Renal cortex interstitium (tissue), 15 donors: ENCODE data around the gene EAPP. TPM values are rescaled to one million over a fixed set of nuclear protein-coding genes. Genes with fewer than 3 reads are reported as not detected.
"Not testable (repeated sequence)": the region's sequence is repeated elsewhere in the genome, so short reads cannot be mapped to it uniquely, and the experiment has no call there.

ENCODE experiments used
- DNase-seq, 11 donors: peaks; one replicate each; pipeline ENCODE4 v3.0.0-alpha.2; 2013; ENCODE audit warnings: low read depth in 9 of 11, low spot score in 4 of 11; ENCODE audit errors: extremely low read depth in 1 of 11
- long read RNA-seq, 16 experiments: transcript quantifications; one replicate each; lab custom pipeline, GENCODE V29; 2026
- polyA plus RNA-seq, 3 donors: library from polyadenylated mRNA; unstranded; fragments of 120-200 nt; gene quantifications; one replicate each; pipeline ENCODE4 v1.2.1, GENCODE V29; 2013; ENCODE audit not compliant: insufficient read length in 3 of 3

The EAPP gene, protein sequence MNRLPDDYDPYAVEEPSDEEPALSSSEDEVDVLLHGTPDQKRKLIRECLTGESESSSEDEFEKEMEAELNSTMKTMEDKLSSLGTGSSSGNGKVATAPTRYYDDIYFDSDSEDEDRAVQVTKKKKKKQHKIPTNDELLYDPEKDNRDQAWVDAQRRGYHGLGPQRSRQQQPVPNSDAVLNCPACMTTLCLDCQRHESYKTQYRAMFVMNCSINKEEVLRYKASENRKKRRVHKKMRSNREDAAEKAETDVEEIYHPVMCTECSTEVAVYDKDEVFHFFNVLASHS
- 10 to 100 TPM; 62.9 to 89.6 (median 66.3) TPM for polyA plus RNA-seq
- long read RNA-seq, donor 1, transcript EAPP-201 (6 exons, 1,321 nt), result major isoform, 16 of 27 reads
- long read RNA-seq, donor 1, partial matches to known transcripts, result 8 of 27 reads
- long read RNA-seq, donor 1, other reads (novel, unspliced or antisense), result 0 of 27 reads
- long read RNA-seq, donor 2, transcript EAPP-201 (6 exons, 1,321 nt), result major isoform, 13 of 30 reads
- long read RNA-seq, donor 2, partial matches to known transcripts, result 13 of 30 reads
- long read RNA-seq, donor 2, other reads (novel, unspliced or antisense), result 0 of 30 reads
- long read RNA-seq, donor 3, transcript EAPP-201 (6 exons, 1,321 nt), result major isoform, 35 of 49 reads
- long read RNA-seq, donor 3, partial matches to known transcripts, result 12 of 49 reads
- long read RNA-seq, donor 3, other reads (novel, unspliced or antisense), result 0 of 49 reads
- long read RNA-seq, donor 4, transcript EAPP-201 (6 exons, 1,321 nt), result major isoform, 23 of 29 reads
- long read RNA-seq, donor 4, partial matches to known transcripts, result 5 of 29 reads
- long read RNA-seq, donor 4, other reads (novel, unspliced or antisense), result 0 of 29 reads
- long read RNA-seq, donor 5, result 0 reads
- long read RNA-seq, donor 6, transcript EAPP-201 (6 exons, 1,321 nt), result major isoform, 20 of 35 reads
- long read RNA-seq, donor 6, partial matches to known transcripts, result 11 of 35 reads
- long read RNA-seq, donor 6, other reads (novel, unspliced or antisense), result 0 of 35 reads
- long read RNA-seq, donor 7, transcript EAPP-201 (6 exons, 1,321 nt), result major isoform, 35 of 52 reads
- long read RNA-seq, donor 7, partial matches to known transcripts, result 11 of 52 reads
- long read RNA-seq, donor 7, other reads (novel, unspliced or antisense), result 0 of 52 reads
- long read RNA-seq, donor 8, result 0 reads
- long read RNA-seq, donor 9, transcript EAPP-201 (6 exons, 1,321 nt), result major isoform, 22 of 27 reads
- long read RNA-seq, donor 9, partial matches to known transcripts, result 0 of 27 reads
- long read RNA-seq, donor 9, other reads (novel, unspliced or antisense), result 0 of 27 reads
- long read RNA-seq, donor 10, transcript EAPP-201 (6 exons, 1,321 nt), result major isoform, 21 of 30 reads
- long read RNA-seq, donor 10, partial matches to known transcripts, result 7 of 30 reads
- long read RNA-seq, donor 10, other reads (novel, unspliced or antisense), result 0 of 30 reads
- long read RNA-seq, donor 11, transcript EAPP-201 (6 exons, 1,321 nt), result major isoform, 10 of 12 reads
- long read RNA-seq, donor 11, partial matches to known transcripts, result 0 of 12 reads
- long read RNA-seq, donor 11, other reads (novel, unspliced or antisense), result 0 of 12 reads
- long read RNA-seq, donor 12, transcript EAPP-201 (6 exons, 1,321 nt), result major isoform, 11 of 12 reads
- long read RNA-seq, donor 12, partial matches to known transcripts, result 0 of 12 reads
- long read RNA-seq, donor 12, other reads (novel, unspliced or antisense), result 0 of 12 reads
- long read RNA-seq, donor 13, result 0 reads
- long read RNA-seq, donor 14, transcript EAPP-201 (6 exons, 1,321 nt), result major isoform, 20 of 22 reads
- long read RNA-seq, donor 14, partial matches to known transcripts, result 0 of 22 reads
- long read RNA-seq, donor 14, other reads (novel, unspliced or antisense), result 0 of 22 reads
- long read RNA-seq, donor 15, transcript EAPP-201 (6 exons, 1,321 nt), result major isoform, 13 of 14 reads
- long read RNA-seq, donor 15, partial matches to known transcripts, result 0 of 14 reads
- long read RNA-seq, donor 15, other reads (novel, unspliced or antisense), result 0 of 14 reads
- long read RNA-seq, donor 16, transcript EAPP-201 (6 exons, 1,321 nt), result major isoform, 58 of 95 reads
- long read RNA-seq, donor 16, partial matches to known transcripts, result 22 of 95 reads
- long read RNA-seq, donor 16, other reads (novel, unspliced or antisense), result 9 of 95 reads

DNA sequence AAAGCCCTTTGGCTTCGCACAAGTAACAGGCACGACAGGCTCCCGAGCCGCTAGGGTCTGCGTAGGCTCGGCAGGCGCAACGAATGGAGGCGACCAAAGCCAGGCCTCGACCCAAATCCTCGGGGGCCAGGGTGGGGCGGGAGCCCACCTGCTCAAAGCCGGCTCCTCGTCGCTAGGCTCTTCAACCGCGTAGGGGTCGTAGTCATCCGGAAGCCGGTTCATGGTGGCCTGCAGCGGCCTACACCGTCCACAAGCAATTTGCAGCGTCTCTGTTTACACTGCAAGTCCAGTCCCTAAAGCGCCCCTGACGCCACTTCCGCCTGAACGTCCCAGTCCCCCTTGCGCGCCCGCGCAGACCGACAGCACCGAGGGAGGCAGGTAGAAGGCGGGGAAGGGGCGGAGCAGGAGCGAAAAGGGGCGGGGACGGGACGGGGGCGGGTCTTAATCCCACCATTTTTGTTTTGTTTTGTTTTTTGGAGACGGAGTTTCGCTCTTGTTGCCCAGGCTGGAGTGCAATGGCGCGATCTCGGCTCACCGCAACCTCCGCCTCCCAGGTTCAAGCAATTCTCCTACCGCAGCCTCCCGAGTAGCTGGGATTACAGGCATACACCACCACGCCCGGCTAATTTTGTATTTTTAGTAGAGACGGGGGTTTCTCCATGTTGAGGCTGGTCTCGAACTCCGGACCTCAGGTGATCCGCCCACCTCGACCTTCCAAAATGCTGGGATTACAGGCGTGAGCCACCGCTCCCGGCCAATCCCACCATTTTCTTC lies at the start of gene EAPP:
Gene EAPP, minus strand, starts transcription at position 295 of the 774 bp plus-strand sequence. Its CDS starts 73 bp downstream, at position 222.
- peak; percentile 86 to 97 (median 94) for DNase-seq

DNA sequence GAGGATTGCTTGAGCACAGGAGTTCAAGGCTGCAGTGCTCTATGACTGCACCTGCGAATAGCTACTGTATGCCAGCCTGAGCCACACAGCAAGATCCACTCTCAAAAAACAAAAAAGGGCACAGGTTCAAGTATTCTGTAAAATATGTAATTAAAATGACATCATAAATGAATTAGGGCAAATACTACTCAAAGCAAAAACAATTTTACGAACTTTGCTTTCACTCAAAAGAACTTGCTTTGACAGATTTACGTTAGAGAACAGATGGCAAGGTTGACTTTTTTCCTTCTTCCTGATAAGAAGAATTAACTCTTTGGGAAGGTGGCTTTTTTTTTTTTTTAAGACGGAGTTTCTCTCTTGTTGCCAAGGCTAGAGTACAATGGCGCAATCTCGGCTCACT lies 44.0 kb upstream of the EAPP start:
- no peak for DNase-seq

DNA sequence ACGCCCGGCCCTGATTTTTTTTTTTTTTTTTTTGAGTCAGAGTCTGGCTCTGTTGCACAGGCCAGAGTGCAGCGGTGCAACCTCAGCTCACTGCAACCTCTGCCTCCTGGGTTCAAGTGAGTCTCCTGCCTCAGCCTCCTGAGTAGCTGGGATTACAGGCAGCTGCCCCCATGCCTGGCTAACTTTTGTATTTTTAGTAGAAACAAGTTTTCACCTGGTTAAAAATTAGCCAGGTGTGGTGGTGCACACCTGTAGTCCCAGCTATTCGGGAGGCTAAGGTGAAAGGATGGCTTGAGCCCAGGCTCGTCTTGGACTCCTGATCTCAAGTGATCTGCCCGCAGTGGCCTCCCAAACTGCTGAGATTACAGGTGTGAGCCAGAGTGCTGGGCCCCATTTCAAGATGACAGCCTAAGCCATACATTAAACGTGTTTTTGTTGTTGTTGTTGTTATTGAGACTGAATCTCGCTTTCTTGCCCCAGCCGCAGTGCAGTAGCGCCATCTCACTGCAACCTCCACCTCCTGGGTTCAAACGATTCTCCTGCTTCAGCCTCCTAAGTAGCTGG lies 42.7 kb upstream of the EAPP start:
- DNase-seq, result no peak

DNA sequence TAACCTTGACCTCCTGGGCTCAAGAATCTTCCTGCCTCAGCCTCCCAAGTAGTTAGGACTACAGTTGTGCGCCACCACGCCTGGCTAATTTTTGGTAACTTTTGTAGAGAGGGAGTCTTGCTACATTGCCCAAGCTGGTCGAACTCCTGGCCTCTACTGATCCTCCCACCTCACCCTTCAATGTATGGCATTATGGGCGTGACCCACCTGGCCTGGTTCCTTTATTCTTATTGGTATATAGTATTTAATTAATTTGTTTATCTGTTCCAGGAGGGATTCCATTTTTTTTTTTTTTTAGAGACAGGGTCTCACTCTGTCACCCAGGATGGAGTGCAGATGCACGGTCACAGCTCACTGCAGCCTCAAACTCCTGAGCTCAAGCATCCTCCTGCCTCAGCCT lies 40.9 kb upstream of the EAPP start:
- no peak for DNase-seq

DNA sequence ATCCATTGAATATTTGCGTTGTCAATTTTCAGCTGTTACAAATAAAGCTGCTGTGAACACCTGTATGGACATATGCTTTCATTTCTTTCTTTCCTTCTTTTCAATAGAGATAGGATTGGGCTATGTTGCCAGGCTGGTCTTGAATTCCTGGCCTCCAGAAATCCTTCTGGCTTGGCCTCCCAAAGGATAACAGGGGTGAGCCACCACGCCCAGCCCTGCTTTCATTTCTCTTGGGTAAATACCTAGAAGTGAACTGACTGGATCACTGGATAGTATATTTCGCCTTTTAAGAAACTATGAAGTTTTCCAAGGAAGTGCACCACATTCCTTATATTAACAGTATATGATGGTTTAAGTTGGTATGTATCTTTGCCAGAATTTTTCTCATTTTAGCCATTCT lies 32.3 kb upstream of the EAPP start:
- DNase-seq, result no peak

DNA sequence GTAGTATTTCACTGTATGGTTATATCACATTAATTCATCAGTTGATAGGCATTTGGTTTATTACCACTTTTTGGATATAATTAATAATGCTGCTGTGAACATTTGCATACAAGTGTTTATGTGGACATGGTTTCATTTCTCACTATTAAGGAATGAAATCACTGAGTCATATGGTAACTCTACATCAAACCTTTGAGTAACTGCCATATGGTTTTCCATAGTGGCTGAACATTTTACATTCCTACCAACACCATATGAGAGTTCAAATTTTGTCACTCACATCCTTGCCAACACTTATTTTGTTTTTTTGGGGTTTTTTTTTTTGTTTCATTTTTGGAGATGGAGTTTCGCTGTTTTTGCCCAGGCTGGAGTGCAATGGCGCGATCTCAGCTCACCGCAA lies 30.2 kb upstream of the EAPP start:
- no peak for DNase-seq

DNA sequence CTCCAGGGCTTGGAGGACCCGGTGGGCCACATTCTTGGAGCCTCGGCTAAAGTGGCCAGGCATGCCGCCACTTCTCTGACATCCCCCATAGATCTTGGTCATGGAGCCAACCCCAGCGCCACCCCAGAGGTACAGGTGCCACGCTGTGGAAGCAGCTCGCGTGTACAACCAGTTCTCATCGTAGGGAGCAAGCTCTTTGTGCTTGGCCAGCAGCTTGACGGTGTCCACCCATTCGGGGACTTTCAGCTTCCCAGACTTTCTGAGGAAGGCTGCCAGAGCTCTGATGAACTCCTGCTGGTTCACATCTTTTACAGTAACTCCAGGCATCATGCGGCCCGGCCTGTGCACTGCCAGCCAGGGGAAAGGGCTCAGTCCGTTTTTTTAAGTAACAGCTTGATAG lies 29.3 kb upstream of the EAPP start:
- DNase-seq, result no peak

DNA sequence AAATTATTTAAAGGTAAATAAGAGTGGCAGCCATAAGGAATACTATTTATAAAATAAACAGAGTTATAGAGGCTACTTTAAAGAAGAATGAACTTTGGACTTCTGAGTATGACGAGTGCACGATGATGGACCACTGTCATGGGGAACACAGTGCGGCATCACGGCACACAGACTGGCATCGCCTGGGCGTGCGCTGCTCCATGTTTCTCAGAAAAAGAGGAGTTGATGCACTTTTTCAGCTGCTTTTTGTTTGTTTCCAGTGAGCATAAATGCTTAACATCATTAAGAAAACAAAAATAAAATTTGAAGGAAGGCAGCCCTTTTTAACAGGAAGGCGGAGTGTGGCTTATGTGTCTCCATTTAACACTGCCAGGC lies 23.3 kb upstream of the EAPP start:
- DNase-seq, result no peak

DNA sequence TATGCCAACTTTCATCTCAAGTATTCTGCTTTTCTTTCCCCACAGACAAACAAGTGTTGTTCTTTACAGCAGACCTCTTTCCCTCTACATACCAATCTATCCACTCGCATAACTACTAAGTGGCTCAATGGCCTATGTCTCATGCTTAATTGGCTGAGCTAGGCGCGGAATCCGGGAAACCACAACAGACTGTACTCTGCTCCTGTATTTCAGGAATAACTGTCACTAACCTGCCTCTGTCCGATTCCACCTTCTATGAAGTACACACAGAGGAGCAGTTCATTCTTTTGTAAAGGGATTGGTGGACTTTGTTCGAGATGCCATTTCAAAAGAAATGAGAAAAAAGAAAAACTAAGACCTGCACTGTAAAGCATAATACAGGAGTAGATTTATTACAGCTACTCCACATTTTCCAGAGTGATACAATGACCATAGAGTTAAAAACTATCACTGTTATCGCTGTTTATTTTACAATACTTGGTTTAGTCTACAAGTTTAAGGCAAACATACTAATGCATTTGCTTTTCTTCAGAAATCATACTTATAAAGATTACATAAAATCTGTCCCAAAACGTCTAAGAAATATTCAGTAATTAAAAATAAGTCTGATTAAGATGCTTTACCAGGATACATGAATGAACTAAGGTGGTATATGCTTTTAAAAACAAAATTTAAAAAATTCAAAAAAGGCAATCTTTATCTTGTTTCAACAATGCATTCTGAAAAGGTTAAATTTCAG lies 22.7 kb upstream of the EAPP start:
- DNase-seq, result not testable (repeated sequence)

DNA sequence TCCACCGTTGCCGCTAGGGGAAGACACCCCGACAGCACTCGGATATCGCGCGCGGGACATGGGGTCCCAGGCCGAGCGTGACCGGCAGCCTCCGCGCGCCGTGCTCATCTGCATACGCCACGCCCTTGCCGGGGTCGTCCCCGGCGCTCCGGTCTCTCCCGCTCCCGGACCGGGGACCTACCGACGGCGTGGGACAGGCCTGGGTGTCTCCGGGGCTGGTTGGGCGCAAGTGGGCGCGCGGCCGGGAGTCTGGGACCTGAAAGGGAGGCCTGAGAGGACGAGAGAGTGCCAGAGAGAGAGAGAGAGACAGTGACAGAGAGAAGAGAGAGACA lies 17.0 kb upstream of the EAPP start:
- DNase-seq, result not testable (repeated sequence)

DNA sequence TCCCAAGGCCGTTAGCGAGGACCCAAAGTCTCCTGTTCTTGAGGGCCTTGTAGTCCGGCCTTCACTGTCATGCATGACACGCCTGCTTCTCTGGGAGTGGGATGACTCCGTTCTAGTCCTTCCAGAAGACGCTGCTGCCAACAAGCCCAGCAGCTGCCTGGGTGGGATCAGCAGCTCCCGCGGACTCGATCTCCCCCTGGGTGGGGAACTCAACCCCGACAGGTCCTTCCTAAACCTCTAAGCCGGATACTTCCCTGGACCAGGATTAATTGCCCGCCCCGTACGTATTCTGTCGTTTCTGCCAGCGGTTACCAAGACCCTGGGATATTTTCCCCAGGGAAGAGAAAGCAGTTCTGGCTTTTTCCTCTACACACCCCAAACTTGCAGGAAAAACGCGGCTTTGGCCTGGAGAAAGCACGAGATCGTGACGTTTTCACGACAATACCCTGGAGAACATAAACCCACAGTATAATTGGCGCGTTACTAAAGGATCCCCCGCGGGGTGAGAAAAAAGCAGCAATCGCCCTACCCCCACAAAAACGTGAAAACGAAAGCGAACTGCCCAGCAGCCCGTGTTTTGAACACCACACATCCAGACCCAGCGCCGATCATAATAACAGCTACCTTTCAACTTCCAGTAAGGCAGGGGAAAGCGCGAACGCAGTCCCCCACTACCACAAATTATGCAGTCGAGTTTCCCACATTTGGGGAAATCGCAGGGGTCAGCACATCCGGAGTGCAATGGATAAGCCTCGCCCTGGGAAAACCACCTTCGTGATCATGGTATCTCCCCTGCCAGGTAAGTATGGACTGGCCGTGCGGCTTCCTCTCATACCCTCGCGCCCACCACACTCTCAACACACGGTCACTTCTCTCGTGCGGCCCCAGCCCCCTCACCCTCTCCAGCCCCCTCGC lies 16.3 kb upstream of the EAPP start:
- DNase-seq, result not testable (repeated sequence)

DNA sequence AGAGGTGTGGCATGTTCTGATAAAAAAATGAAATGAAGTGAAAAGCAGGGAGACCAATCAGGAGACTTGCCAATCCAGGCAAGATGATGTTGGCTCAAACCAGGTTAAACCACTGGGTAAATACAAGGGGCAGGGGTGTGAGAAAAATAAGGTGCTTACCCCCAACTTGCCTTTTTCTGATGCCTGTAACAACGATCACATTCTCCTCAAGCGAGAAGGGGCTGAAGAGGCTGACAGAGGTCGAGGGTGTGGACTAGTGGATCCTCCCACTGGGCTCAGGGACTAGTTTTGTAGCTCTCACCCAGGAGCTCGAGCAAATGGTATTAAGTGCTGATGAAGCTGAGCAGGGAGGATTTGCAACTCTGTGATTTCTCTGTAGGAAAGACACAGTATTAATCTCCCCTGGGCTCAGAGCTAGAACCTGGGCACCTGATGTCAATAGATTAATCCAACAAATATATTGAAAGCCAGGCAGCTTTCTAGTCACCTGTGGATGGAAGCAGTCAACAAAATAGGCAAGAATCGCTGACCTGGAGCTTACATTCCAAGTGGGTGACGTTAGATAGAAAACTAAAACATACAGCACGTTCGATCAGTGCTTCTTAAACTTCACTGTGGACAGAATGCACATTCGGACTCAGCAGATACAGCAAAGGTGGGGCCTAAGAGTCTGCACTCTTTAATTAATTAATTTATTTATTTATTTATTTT lies 15.2 kb upstream of the EAPP start:
- no peak for DNase-seq

DNA sequence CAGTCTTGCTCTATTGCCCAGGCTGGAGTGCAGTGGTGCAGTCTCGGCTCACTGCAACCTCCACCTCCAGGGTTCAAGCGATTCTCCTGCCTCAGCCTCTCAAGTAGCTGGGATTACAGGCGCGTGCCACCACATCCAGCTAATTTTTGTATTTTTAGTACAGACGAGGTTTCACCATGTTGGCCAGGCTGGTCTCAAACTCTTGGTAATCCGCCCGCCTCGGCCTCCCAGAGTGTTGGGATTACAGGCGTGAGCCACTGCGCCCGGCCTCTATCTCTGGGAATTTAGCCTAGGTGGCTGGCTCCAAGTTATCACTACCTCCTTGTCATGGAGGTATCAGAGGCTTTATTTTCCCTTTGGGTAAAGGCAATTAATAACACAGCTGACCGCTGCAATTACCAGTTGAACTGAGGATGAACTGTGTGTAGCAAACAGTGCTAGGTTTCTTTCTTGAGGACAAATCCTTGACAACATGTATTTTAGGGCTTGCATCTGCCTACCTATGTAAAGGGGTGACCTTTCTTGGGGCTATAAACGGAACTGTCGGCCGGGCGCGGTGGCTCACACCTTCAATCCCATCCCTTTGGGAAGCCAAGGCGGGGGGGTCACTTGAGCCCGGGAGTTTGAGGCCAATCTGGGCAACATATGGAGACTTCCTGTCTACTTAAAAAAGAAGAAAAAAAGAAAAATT lies 9.9 kb upstream of the EAPP start:
- DNase-seq, result not testable (repeated sequence)

DNA sequence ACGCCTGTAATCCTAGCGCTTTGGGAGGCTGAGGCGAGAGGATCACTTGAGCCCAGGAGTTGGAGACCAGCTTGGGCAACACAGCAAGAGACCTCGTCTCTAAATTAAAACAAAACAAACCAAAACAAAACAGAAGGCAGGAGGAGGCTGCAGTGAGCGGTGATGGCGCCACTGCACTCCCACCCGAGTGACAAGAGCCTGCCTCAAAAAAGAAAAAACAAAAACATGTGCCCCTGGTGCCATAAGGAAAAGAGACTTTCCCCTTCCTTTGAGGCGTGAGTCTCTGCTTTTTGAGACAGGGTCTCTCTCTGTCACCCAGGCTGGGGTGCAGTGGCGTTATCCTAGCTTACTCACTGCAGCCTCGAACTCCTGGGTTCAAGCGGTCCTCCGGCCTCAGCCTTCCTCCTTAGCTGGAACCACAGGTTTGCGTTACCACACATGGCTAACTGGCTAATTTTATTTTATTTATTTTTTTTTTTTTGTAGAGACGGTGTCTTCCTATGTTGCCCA lies 9.0 kb upstream of the EAPP start:
- DNase-seq, result no peak
